Neural cell (in vitro differentiated cells): ENCODE measurements around the gene PEX12. TPM values are rescaled to one million over a fixed set of nuclear protein-coding genes. Genes with fewer than 3 reads are reported as not detected.

ENCODE experiments used
- H2AFZ ChIP-seq: fragments of 200-600, 300-800 bp; sonication (generic), shearing (Covaris generic); 2 replicates; pipeline ENCODE4 v1.6.0; 2014; ENCODE audit warnings: low read depth, mild to moderate bottlenecking, antibody characterized with exemption, low read length, moderate library complexity
- H3F3A ChIP-seq: fragments of 200-600 bp; shearing (Covaris generic); 2 replicates; pipeline ENCODE4 v1.6.1; 2016; ENCODE audit warnings: mild to moderate bottlenecking, moderate library complexity, mixed read lengths, antibody characterized with exemption, low read length; ENCODE audit not compliant: insufficient read depth, poor library complexity, severe bottlenecking
- H3K27ac ChIP-seq: fragments of 200-600, 300-800 bp; sonication (generic), shearing (Covaris generic); 2 replicates; pipeline ENCODE4 v1.5.1; 2014; ENCODE audit warnings: mild to moderate bottlenecking, low read length, moderate library complexity
- H3K27me3 ChIP-seq: fragments of 300-800, 200-600 bp; sonication (generic), shearing (Covaris generic); 2 replicates; pipeline ENCODE4 v1.6.0; 2014; ENCODE audit warnings: mild to moderate bottlenecking, low read depth, low read length, moderate library complexity; ENCODE audit not compliant: insufficient read depth
- H3K36me3 ChIP-seq: fragments of 300-800, 200-600 bp; sonication (generic), shearing (Covaris generic); 2 replicates; pipeline ENCODE4 v1.5.1; 2014; ENCODE audit warnings: mild to moderate bottlenecking, antibody characterized with exemption, low read length, moderate library complexity; ENCODE audit not compliant: insufficient read depth
- H3K4me2 ChIP-seq: fragments of 300-800, 200-600 bp; sonication (generic), shearing (Covaris generic); 2 replicates; pipeline ENCODE4 v1.6.0; 2014; ENCODE audit warnings: mild to moderate bottlenecking, low read length
- H3K4me3 ChIP-seq: fragments of 300-800, 200-600 bp; sonication (generic), shearing (Covaris generic); 2 replicates; pipeline ENCODE4 v1.5.1; 2014; ENCODE audit warnings: mild to moderate bottlenecking, low read length, moderate library complexity
- H3K79me2 ChIP-seq: fragments of 200-600 bp; shearing (Covaris generic); replicated peaks from 2 replicates; pipeline ENCODE4 v1.6.0; 2014; ENCODE audit warnings: mild to moderate bottlenecking, low read length, moderate library complexity; ENCODE audit not compliant: insufficient read depth
- H3K9ac ChIP-seq: fragments of 300-800, 200-600 bp; sonication (generic), shearing (Covaris generic); 2 replicates; pipeline ENCODE4 v1.6.1; 2016; ENCODE audit warnings: mild to moderate bottlenecking, low read length, mixed read lengths
- H3K9me2 ChIP-seq: fragments of 200-600 bp; shearing (Covaris generic); 2 replicates; pipeline ENCODE4 v1.6.1; 2016; ENCODE audit warnings: mild to moderate bottlenecking, low read length, mixed read lengths; ENCODE audit not compliant: insufficient read depth
- H3K9me3 ChIP-seq: fragments of 200-600, 300-800 bp; sonication (generic), shearing (Covaris generic); 2 replicates; pipeline ENCODE4 v1.6.1; 2016; ENCODE audit warnings: mild to moderate bottlenecking, mixed run types, low read length, moderate library complexity, mixed read lengths
- H4K20me1 ChIP-seq: fragments of 200-600 bp; shearing (Covaris generic); 2 replicates; pipeline ENCODE4 v1.6.1; 2016; ENCODE audit warnings: mild to moderate bottlenecking, mixed run types; ENCODE audit not compliant: insufficient read depth
- EP300 ChIP-seq: fragments of 450-650 bp; conservative IDR thresholded peaks from 2 replicates; pipeline ENCODE4 v1.6.1; 2014; ENCODE audit warnings: antibody characterized with exemption, mild to moderate bottlenecking, moderate library complexity; ENCODE audit not compliant: poor library complexity, severe bottlenecking
- EZH2 ChIP-seq: fragments of 200-600, 300-800 bp; shearing (Covaris generic), sonication (generic); IDR thresholded peaks from 2 replicates; pipeline ENCODE4 v1.6.1; 2014; ENCODE audit warnings: antibody characterized with exemption, low read length, borderline replicate concordance, mild to moderate bottlenecking; ENCODE audit not compliant: insufficient read depth, poor library complexity, severe bottlenecking
- MXI1 ChIP-seq: fragments of 450-650 bp; conservative IDR thresholded peaks from 2 replicates; pipeline ENCODE4 v1.6.1; 2014; ENCODE audit warnings: antibody characterized with exemption, mild to moderate bottlenecking; ENCODE audit not compliant: poor library complexity, severe bottlenecking
- POLR2AphosphoS5 ChIP-seq: IDR thresholded peaks from 2 replicates; pipeline ENCODE4 v1.6.1; 2012
- RAD21 ChIP-seq: fragments of 450-650 bp; conservative IDR thresholded peaks from 2 replicates; pipeline ENCODE4 v1.6.1; 2014; ENCODE audit warnings: antibody characterized with exemption, mild to moderate bottlenecking, moderate library complexity
- REST ChIP-seq: IDR thresholded peaks from 2 replicates; pipeline ENCODE4 v1.6.1; 2012; ENCODE audit warnings: borderline replicate concordance
- SMC3 ChIP-seq: fragments of 450-650 bp; conservative IDR thresholded peaks from 2 replicates; pipeline ENCODE4 v1.6.1; 2014; ENCODE audit warnings: antibody characterized with exemption, mild to moderate bottlenecking, moderate library complexity; ENCODE audit not compliant: poor library complexity
- TAF1 ChIP-seq: IDR thresholded peaks from 2 replicates; pipeline ENCODE4 v1.6.1; 2012; ENCODE audit warnings: low read depth
- polyA plus RNA-seq: library from polyadenylated mRNA; depleted of rRNA; stranded (reverse); fragments of >200 nt; gene quantifications from 2 replicates; pipeline ENCODE4 v1.2.3, GENCODE V29; 2014
- TF ChIP-seq, protein P1 (sequence below): fragments of 450-650 bp; IDR thresholded peaks from 2 replicates; pipeline ENCODE4 v1.5.1; 2014; ENCODE audit warnings: antibody characterized with exemption, mild to moderate bottlenecking, moderate library complexity; ENCODE audit not compliant: poor library complexity, severe bottlenecking

Gene PEX12
- polyA plus RNA-seq, 1 donor from 2014 or later, result 3.8 TPM

DNA sequence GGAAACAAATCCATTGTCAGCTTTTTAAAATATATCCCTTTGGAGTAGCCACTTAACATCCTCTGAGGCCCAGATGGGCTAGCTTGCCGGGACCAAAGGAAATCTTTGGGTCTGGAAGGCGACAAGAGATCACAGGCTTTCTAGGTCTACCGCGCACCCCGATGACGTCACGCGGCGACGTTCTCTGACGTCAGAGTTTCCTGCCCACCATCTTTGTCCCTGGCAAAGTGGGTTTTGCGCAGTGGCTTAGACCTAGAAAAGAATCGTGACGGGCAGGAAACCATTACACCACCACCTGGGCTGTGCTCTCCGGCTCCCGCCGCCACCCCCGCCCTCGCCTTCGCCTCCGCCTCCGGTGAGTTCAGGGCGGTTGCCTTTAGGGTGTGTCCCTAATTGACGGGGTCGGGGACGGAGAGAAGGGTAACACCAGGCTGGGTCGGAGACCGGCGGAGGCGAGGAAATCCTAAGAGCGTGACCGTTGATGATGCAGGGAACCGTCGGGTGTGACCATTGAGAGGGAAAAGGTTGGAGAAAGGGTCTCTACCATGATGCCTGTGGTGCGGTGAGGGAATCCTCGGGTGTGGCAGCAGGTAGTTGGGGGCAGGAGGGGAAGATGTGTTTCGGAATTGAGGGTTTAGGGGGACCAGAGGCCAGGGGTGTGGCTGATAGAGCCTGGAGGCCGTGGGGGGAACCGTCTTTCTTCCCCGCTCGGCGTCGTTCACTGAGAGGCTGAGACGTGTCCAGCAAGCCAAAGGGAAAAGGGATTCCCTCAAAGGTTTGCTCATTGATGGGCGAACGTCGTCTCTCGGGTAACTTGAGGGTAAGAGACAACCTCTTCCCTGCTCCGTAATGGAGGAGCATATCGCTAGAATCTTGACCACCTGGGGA, 8.9 kb upstream of the PEX12 start, which contains the start of gene AP2B1:
TSS of gene AP2B1 (plus strand) at position 249 of the 888 bp plus-strand sequence. CDS start 6,709 bp downstream, outside the sequence.
- peak within 1 kb of the TSS; percentile 98 for H3K27ac ChIP-seq
- H3K9me3 ChIP-seq, result no peaks in the 10 kb centered on the region
- no peaks in the 10 kb centered on the region for H3K9me2 ChIP-seq
- peaks cover 4% of the 10 kb centered on the region for H3F3A ChIP-seq
- peak within 1 kb of the TSS; percentile 95 for H3K4me2 ChIP-seq
- H2AFZ ChIP-seq, result peak within 1 kb of the TSS; percentile 60
- no peaks in the 10 kb centered on the region for H3K27me3 ChIP-seq
- peak within 1 kb of the TSS; percentile 85 for H3K4me3 ChIP-seq
- no peaks in the 10 kb centered on the region for H4K20me1 ChIP-seq
- H3K36me3 ChIP-seq, result no peaks in the 10 kb centered on the region
- H3K9ac ChIP-seq, result peak within 1 kb of the TSS; percentile 97
- peaks cover 44% of the 10 kb centered on the region for H3K79me2 ChIP-seq
- TF ChIP-seq RAD21 (peak; percentile 20), REST (peak; percentile 74), EP300 (peak; percentile 77), MXI1 (peak; percentile 86), TAF1 (peak; percentile 96), POLR2AphosphoS5 (peak; percentile 94), SMC3 (no peak)
- TF ChIP-seq, protein P1, sequence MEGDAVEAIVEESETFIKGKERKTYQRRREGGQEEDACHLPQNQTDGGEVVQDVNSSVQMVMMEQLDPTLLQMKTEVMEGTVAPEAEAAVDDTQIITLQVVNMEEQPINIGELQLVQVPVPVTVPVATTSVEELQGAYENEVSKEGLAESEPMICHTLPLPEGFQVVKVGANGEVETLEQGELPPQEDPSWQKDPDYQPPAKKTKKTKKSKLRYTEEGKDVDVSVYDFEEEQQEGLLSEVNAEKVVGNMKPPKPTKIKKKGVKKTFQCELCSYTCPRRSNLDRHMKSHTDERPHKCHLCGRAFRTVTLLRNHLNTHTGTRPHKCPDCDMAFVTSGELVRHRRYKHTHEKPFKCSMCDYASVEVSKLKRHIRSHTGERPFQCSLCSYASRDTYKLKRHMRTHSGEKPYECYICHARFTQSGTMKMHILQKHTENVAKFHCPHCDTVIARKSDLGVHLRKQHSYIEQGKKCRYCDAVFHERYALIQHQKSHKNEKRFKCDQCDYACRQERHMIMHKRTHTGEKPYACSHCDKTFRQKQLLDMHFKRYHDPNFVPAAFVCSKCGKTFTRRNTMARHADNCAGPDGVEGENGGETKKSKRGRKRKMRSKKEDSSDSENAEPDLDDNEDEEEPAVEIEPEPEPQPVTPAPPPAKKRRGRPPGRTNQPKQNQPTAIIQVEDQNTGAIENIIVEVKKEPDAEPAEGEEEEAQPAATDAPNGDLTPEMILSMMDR, result no peak

DNA sequence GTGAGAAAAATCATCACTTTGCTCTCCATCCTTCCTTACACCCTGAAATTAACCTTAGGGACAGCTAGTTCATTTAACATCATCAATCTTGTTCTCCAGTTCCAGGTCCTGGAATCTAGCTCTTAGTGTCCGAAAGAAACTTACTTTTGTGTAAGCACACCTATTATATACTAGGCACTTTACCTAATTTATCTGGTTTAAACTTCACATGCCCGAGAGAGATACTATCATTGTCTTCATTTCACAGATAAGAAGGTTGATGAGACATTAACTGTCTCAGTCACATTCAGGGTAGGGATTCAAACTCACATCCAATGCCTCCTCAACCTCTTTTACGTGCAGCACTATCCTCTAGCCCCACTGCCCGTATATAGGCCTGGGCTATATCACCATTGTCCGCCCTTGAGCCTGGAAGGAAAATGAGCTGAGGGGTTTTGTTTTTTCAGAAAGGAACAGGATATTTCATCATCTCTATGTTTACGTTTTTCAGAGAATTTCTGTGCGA, 8.2 kb upstream of the PEX12 start:
- H3K4me3 ChIP-seq, result peak overlapping the region; percentile 85
- TF ChIP-seq EZH2, result no peak
- TF ChIP-seq SMC3, result no peak
- no peak for TF ChIP-seq MXI1
- no peak for TF ChIP-seq EP300
- no peak for TF ChIP-seq REST
- TF ChIP-seq TAF1, result no peak
- TF ChIP-seq RAD21, result no peak
- no peak for TF ChIP-seq POLR2AphosphoS5
- TF ChIP-seq, protein P1, result no peak
- peaks cover 4% of the 10 kb centered on the region for H3F3A ChIP-seq
- H3K36me3 ChIP-seq, result no peaks in the 10 kb centered on the region
- no peaks in the 10 kb centered on the region for H3K9me3 ChIP-seq
- peak overlapping the region; percentile 98 for H3K27ac ChIP-seq
- no peaks in the 10 kb centered on the region for H4K20me1 ChIP-seq
- H3K9ac ChIP-seq, result peak overlapping the region; percentile 97
- H3K4me2 ChIP-seq, result peak overlapping the region; percentile 56
- H3K9me2 ChIP-seq, result no peaks in the 10 kb centered on the region
- H2AFZ ChIP-seq, result peak overlapping the region; percentile 60
- peaks cover 37% of the 10 kb centered on the region for H3K79me2 ChIP-seq
- no peaks in the 10 kb centered on the region for H3K27me3 ChIP-seq
